ENCODE results near the gene SSTR4. TPM values are rescaled to one million over a fixed set of nuclear protein-coding genes. Genes with fewer than 3 reads are reported as not detected.
"Not testable (repeated sequence)": the region's sequence is repeated elsewhere in the genome, so short reads cannot be mapped to it uniquely, and the experiment has no call there.

The SSTR4 gene
- total and polyA plus RNA-seq, 2 donors from 2014 or later: not detected

GRCh38 chr20:23022849-23023248 is 12.3 kb upstream of the SSTR4 start:
- intact Hi-C loops (cut with DNase I): loop anchor here (10.0 kb wide), 1 partner anchor 108 kb away; no protein-coding TSS in a partner anchor
- no peak for TF ChIP-seq CTCF (IDR thresholded peaks at IDR 0.05; ENCODE audit: borderline replicate concordance, extremely low read depth, insufficient read depth)
- Histone ChIP-seq H3K27ac (ENCODE audit: low read depth in 2 of 2, low read length in 2 of 2) (no peak overlapping the region), H3K9ac (ENCODE audit: low read length in 3 of 3) (no peak overlapping the region), H3K36me3 (ENCODE audit: control insufficient read depth in 2 of 3, insufficient read depth in 3 of 3, low read length in 3 of 3) (no peaks in the 10 kb centered on the region), H3K27me3 (ENCODE audit: control insufficient read depth, insufficient read depth, low read length) (no peaks in the 10 kb centered on the region), H3K9me3 (ENCODE audit: control insufficient read depth in 2 of 3, insufficient read depth in 1 of 3, low read length in 3 of 3) (no peaks in the 10 kb centered on the region), H3K4me3 (ENCODE audit: low read length in 3 of 3) (no peak overlapping the region), H3K4me1 (ENCODE audit: control insufficient read depth in 2 of 3, insufficient read depth in 2 of 3, low read depth in 1 of 3, low read length in 3 of 3) (no peaks in the 10 kb centered on the region)
- no peak for FAIRE-seq
- no peak for DNase-seq

- FAIRE-seq (no peak), DNase-seq (no peak)
- Histone ChIP-seq H3K4me1 (ENCODE audit: control insufficient read depth in 2 of 3, insufficient read depth in 2 of 3, low read depth in 1 of 3, low read length in 3 of 3) (no peaks in the 10 kb centered on the region), H3K27me3 (ENCODE audit: control insufficient read depth, insufficient read depth, low read length) (no peaks in the 10 kb centered on the region), H3K4me3 (ENCODE audit: low read length in 3 of 3) (no peak overlapping the region), H3K9ac (ENCODE audit: low read length in 3 of 3) (no peak overlapping the region), H3K9me3 (ENCODE audit: control insufficient read depth in 2 of 3, insufficient read depth in 1 of 3, low read length in 3 of 3) (no peaks in the 10 kb centered on the region), H3K36me3 (ENCODE audit: control insufficient read depth in 2 of 3, insufficient read depth in 3 of 3, low read length in 3 of 3) (no peaks in the 10 kb centered on the region), H3K27ac (ENCODE audit: low read depth in 2 of 2, low read length in 2 of 2) (no peak overlapping the region)
- no peak for TF ChIP-seq CTCF (IDR thresholded peaks at IDR 0.05; ENCODE audit: borderline replicate concordance, extremely low read depth, insufficient read depth)
- intact Hi-C loops (cut with DNase I): loop anchor here (10.0 kb wide), 1 partner anchor 109 kb away; no protein-coding TSS in a partner anchor
Measured at GRCh38 chr20:23023621-23024177, 11.4 kb upstream of the SSTR4 start.

DNA sequence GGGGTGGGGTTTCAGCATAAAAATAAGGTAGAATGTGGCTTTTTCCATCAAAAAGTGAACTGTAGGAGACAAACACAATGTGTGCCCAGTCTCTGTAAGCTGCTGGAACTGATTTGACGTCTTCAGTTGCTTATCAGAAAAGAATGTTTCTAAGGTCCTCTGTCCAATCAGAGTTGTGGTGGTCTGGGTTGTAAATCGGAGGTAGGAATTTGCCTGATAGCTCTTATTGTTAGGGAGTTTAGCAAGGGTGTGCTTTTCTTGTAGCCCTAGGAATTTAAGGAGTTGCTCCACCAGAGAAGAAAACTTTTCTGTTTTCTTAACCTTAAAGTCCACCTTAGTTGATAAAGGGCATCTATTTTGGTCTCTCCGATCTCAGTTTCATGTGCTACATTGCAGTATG is 10.4 kb upstream of the SSTR4 start:
- H3K9ac ChIP-seq (ENCODE audit: low read length in 3 of 3): no peak overlapping the region
- FAIRE-seq: no peak
- TF ChIP-seq CTCF (IDR thresholded peaks at IDR 0.05; ENCODE audit: borderline replicate concordance, extremely low read depth, insufficient read depth): no peak
- no peaks in the 10 kb centered on the region for H3K9me3 ChIP-seq (ENCODE audit: control insufficient read depth in 2 of 3, insufficient read depth in 1 of 3, low read length in 3 of 3)
- intact Hi-C loops (cut with DNase I): loop anchor here (10.0 kb wide), 1 partner anchor 110 kb away; no protein-coding TSS in a partner anchor
- H3K27ac ChIP-seq (ENCODE audit: low read depth in 2 of 2, low read length in 2 of 2): no peak overlapping the region
- no peaks in the 10 kb centered on the region for H3K4me1 ChIP-seq (ENCODE audit: control insufficient read depth in 2 of 3, insufficient read depth in 2 of 3, low read depth in 1 of 3, low read length in 3 of 3)
- DNase-seq: peak in 2 of 5 donors; percentile 53 to 60
- no peak overlapping the region for H3K4me3 ChIP-seq (ENCODE audit: low read length in 3 of 3)
- no peaks in the 10 kb centered on the region for H3K27me3 ChIP-seq (ENCODE audit: control insufficient read depth, insufficient read depth, low read length)
- no peaks in the 10 kb centered on the region for H3K36me3 ChIP-seq (ENCODE audit: control insufficient read depth in 2 of 3, insufficient read depth in 3 of 3, low read length in 3 of 3)

DNA sequence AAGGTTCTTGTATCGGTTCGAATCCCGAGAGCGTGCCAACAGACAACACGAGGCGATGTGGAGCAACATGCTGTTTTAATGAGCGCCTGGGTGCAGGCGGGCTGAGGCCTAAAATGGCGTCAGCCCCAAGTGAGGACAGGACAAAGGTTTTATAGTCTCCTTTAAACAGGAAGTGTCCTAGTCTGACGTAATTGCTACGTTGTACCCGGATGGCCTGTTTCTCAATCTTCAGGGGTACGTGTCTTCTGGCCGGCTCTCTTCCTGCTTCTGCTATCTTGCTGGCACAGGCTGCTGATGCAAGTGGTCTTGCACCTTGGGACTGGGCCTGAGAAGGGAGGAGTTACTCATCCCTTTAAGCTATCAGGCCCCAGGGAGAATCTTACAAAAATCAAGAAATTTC is 9.6 kb upstream of the SSTR4 start:
- not testable (repeated sequence) for H3K9me3 ChIP-seq (ENCODE audit: control insufficient read depth in 2 of 3, insufficient read depth in 1 of 3, low read length in 3 of 3); H3K4me3 ChIP-seq (ENCODE audit: low read length in 3 of 3); H3K27ac ChIP-seq (ENCODE audit: low read depth in 2 of 2, low read length in 2 of 2); DNase-seq; H3K4me1 ChIP-seq (ENCODE audit: control insufficient read depth in 2 of 3, insufficient read depth in 2 of 3, low read depth in 1 of 3, low read length in 3 of 3); H3K27me3 ChIP-seq (ENCODE audit: control insufficient read depth, insufficient read depth, low read length); FAIRE-seq; H3K9ac ChIP-seq (ENCODE audit: low read length in 3 of 3); H3K36me3 ChIP-seq (ENCODE audit: control insufficient read depth in 2 of 3, insufficient read depth in 3 of 3, low read length in 3 of 3)
- intact Hi-C loops (cut with DNase I): loop anchor here (10.0 kb wide), 1 partner anchor 111 kb away; no protein-coding TSS in a partner anchor
